Measurements from ENCODE around the gene TTLL13.

The TTLL13 gene

DNA sequence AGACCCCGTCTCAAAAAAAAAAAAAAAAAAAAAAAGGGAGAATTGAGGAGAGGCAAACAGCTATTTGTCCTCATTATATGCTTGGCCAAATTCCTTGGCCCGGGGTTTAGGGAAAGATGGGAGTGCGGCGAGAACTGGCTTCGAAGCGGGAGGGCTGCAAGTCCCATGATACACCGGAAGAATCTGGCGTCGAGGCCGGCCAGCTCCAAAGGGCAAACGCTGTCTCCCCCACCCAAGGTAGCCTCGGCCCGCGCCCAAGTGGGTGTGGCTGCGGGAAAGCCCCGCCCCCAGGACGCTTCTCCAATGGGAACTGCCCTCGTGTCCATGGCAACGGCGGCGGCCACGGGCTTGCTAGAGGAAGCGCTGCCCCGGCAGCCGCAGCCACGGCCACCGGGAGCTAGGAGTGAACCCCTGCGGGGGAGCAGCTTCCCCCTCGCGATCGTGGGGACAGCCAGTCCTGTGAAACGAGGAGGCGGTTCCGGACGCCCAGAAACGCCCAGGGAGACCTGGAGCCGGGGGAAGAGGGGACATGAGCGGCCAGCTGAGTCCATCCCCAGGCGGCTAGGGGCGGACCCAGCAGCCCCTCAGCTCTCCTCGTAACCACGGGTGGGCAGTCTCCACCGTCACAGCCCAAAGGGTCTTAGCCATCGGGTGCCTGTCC, at the start of gene TTLL13:
Gene TTLL13, plus strand, starts transcription at position 354 of the 661 bp plus-strand sequence. CDS start 1,075 bp downstream, outside the sequence.
- peak; percentile 48 for DNase-seq

- no peak for DNase-seq
Measured at GRCh38 chr15:90200534-90201129, 48.7 kb upstream of the TTLL13 start.

DNA sequence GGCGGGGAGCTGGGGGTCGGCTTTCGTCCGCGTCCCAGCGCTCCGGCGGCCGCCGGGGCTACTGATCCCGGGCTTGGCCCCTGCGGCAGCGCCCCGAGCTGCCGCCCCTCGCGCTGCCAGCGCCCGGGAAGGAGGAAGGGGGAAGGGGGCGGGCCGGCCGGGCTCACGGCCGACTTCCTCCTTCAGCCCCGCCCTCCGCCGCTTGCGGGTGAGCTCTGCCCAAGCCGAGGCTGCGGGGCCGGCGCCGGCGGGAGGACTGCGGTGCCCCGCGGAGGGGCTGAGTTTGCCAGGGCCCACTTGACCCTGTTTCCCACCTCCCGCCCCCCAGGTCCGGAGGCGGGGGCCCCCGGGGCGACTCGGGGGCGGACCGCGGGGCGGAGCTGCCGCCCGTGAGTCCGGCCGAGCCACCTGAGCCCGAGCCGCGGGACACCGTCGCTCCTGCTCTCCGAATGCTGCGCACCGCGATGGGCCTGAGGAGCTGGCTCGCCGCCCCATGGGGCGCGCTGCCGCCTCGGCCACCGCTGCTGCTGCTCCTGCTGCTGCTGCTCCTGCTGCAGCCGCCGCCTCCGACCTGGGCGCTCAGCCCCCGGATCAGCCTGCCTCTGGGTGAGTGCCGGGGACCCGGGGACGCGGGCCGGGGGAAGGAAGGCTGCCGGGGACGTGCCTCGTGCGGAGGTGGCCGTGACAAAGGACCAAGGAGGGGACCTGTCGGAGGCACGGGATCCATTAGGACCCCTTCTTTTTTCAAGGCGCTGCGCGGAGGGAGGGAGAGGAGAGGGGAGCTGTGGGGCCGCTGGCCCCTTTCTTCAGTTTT, 48.0 kb upstream of the TTLL13 start, which contains the start of gene SEMA4B:
Gene SEMA4B, plus strand, starts transcription at position 201 of the 814 bp plus-strand sequence. Its CDS starts 249 bp downstream, at position 450.
- peak; percentile 38 for DNase-seq

- DNase-seq: no peak
Measured at GRCh38 chr15:90201944-90202375, 47.4 kb upstream of the TTLL13 start.

- no peak for DNase-seq
Measured at GRCh38 chr15:90202929-90203328, 46.4 kb upstream of the TTLL13 start.

DNA sequence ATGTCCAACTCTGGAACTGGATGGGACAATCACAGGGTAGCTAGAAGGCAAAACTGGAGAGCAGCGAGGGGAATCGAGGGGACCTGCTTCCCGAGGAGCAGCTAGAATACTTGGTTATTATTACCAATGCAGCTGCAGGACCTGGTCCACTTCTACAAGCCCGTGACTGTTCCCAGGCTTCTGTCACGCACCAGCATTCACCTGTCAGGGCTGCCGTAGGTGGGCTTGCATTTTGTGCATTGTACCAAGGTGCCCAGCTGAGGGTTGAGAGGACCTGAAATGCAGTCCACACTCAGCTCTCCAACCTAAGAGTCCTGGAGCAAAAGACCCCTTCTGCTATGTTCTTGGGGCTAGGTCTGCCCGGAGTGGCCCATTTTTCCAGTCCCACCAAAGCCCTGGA, 45.9 kb upstream of the TTLL13 start:
- no peak for DNase-seq

DNA sequence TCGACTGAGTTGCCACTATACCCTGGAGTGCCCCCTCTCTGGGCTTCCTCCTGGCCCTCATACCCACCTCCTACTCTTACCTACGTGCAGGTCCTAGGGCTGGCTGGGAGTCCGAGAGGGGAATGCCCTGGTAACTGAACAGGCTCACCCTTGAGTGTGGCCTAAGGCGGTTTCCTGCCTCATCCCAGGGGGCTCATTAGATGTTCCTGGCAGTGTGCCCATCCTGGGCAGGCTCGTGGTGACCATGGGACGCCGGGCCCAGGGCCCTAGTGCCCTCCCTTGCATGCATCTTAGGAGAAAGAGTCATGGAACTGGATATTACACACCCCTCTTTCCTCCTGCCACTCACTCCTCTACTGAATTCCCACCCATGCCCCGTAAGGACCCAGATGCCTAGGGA, 45.4 kb upstream of the TTLL13 start:
- DNase-seq: no peak

- no peak for DNase-seq
Measured at GRCh38 chr15:90205050-90205848, 44.1 kb upstream of the TTLL13 start.

DNA sequence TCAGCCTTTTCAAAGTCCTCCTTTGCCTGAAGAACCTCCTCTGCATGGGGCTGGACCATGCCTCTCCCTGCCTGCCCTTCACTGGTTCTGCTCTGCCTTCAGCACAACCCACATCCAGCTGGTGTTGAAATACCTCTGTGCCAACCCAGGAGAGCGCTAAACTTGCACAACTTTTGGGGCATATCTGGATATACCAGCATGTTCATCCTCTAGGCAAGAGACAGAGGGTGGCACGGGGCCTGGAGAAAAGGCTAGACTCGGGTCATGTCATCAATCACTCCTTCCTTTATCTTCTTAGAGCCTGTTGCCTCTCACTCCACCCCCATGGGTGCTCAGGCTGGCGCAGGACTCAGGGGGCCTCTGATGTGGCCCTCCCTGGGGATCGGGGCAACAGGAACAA, 43.5 kb upstream of the TTLL13 start:
- DNase-seq: no peak

DNA sequence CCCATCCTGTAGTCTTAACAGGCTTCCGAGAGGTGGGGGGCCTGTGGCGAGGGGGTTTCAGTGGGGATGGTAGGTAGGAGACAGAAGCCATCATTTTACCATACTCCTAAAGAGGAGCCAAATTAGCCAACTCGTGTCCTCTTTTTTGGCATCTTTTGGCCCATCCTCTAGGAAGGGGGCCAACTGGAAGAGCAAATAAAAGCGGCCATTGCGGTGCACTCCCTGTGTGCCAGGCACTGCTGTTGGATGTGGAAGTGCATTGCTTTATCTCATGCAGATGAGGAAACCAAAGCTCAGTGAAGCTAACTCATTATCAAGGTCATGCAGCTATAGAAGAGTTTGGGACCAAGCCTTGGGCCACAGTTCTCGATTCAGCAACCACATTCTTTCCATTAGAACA, 42.1 kb upstream of the TTLL13 start:
- no peak for DNase-seq

- no peak for DNase-seq
Measured at GRCh38 chr15:90208356-90208755, 41.0 kb upstream of the TTLL13 start.

DNA sequence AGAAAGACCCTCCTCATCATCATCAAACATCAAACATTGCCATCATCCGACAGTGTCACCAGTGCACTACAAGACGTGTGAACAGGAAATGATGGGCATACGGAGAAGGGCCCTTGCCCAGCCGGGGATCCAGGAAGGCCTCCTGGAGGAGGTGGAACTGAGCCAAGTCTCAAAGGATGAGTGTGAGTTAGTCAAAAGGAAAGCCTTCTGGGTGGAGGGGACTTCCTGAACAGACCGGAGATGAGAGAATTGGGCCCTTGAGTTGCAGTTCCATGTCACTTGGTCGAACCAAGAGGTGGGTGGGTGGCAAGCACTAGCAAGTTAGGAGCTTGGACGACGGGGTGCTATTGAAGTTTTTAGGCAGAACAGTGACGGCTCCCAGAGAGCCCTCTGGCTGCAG, 39.8 kb upstream of the TTLL13 start:
- DNase-seq: no peak

- no peak for DNase-seq
Measured at GRCh38 chr15:90210593-90210992, 38.8 kb upstream of the TTLL13 start.

- no peak for DNase-seq
Measured at GRCh38 chr15:90211009-90211408, 38.3 kb upstream of the TTLL13 start.

DNA sequence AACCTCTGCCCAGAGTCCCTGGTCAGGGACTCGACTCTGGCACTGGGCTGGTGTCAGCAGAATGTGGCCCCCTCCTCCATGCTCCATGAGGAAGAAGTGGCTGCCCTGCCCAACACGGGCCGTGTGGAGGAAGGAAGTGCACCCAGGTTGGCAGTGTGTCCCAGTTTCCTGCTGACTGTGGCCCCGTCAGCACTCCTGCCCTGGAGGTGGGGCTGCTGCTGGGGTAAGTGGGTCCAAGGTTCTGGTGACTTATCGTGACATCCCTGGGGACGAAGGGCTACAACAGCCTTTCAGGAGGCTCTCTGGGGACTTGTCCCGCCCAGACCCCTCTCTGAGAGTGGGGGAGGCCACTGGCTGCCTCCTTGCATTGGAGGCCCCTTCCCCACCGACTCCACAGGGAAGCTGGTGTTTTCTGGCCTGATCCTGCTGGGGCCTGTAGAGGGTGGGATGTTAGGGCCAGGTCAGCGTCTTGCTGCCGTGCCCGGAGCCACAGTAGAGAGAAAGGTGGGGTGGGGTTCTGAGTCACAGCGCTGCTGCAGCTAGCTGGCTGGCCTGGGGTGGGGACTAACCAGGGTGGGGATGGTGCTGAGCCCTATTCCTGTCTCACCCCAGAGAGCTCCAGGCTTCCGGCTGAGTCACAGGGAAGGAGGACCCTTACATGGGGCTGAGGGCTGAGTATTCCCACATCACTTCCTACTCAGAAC, 37.8 kb upstream of the TTLL13 start:
- no peak for DNase-seq

GRCh38 chr15:90212221-90213098, 36.9 kb upstream of the TTLL13 start:
- no peak for DNase-seq

DNA sequence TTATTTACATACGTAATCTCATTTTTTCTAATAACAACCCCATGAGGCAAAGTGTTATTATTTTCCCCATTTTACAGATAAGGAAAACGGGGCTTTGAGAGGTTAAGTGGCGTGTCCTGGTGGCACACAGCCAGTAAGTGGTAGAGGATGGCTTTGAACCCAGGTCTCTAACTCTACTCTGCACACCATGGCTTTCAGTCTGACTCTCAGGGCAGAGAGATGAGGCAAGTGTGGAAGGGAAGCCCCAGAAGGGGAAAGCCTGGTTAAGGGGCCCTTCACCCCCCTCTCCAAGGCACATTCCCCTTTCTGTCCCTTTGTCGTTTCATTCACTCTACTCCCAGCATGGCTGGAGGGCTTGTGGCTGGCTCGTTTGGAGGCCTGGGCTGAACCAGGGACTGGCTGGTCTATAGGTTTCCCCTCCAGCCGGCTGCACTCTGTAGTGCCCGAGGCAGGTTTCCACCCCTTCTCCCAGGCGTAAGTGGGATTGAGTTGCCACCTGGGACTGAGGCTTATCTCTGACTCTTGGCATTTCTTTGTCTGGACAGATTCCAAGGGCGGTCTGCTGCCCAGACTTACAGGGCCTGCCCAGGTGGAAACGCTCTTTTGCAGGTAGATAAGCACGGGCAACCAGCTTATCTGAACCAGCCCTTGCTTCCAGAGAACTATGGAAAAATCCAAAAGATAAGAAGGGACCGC, 36.1 kb upstream of the TTLL13 start:
- no peak for DNase-seq

DNA sequence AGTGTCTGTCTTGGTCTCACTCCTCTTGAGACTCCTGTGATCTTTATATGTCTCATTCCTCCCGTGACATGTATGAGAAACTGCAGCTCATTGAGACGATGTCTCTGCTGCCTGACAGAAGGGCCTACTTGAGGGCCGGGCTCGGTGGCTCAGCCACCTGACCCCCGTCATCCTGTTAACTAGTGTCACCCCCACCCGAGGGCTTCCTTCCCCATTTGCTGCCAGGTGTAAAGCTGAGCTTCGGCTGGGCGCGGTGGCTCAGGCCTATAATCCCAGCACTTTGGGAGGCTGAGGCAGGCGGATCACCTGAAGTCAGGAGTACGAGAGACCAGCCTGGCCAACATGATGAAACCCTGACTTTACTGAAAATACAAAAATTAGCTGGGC, 35.5 kb upstream of the TTLL13 start:
- DNase-seq: no peak

- DNase-seq: no peak
Measured at GRCh38 chr15:90214553-90215196, 34.7 kb upstream of the TTLL13 start.
